Measurements from ENCODE around the gene LARP1B.

DNA sequence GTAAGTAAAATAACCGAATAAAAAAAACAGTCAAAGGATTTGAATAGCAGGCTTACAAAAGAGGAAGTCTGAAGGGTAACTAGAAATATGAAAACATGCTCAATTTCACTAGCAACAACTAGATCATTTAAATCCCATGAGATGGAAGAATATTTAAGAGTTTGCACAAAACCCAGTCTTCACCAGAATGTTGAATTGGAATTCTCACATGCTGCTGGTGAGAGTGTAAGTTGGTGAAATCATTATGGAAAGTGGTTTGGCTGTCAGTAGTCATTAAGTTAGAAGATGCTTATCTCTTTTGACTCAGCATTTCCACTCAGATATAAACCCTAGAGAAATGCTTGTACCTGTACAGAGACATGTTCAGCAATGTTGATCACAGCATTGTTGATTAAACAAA is 116.4 kb downstream of the LARP1B start:
- TF ChIP-seq EZH2phosphoT487 (IDR thresholded peaks at IDR 0.05; ENCODE audit: borderline replicate concordance, low read length) (no peak), EZH2 (IDR thresholded peaks at IDR 0.05; ENCODE audit: low read length, unreplicated experiment) (no peak)
